A673 (cell line): ENCODE data around the gene GUK1. TPM values are rescaled to one million over a fixed set of nuclear protein-coding genes. Genes with fewer than 3 reads are reported as not detected.
"Not testable (repeated sequence)": the region's sequence is repeated elsewhere in the genome, so short reads cannot be mapped to it uniquely, and the experiment has no call there.

Experiments used
- BruUV-seq: library from RNA; stranded (reverse); fragments of 400-500 nt; replicated peaks from 2 replicates; lab custom pipeline; 2021; lab: Mats Ljungman, UMichigan
- CTCF ChIA-PET: fragments of 300-600 bp; sonication (Branson Sonifier 250); formaldehyde crosslinking; loops from one replicate; lab custom pipeline; 2022; ENCODE audit warnings: antibody characterized with exemption; lab: Charles Lee
- POLR2A ChIA-PET: fragments of 300-600 bp; sonication (Branson Sonifier 250); formaldehyde crosslinking; loops from one replicate; lab custom pipeline; 2022; ENCODE audit warnings: antibody characterized with exemption; ENCODE audit not compliant: low non-redundant PET; lab: Charles Lee
- DNase-seq: peaks from one replicate; pipeline ENCODE4 v3.0.0-alpha.2; 2015; ENCODE audit warnings: low spot score
- H3K27ac ChIP-seq: fragments of 200-600 bp; sonication (generic); 2 replicates; pipeline ENCODE4 v1.5.1; 2016; ENCODE audit warnings: mixed run types, low read depth, mild to moderate bottlenecking, mixed read lengths, antibody characterized with exemption, low read length; ENCODE audit not compliant: poor library complexity, severe bottlenecking
- H3K27me3 ChIP-seq: fragments of 200-600 bp; sonication (generic); replicated peaks from 2 replicates; pipeline ENCODE4 v1.6.1; 2017; ENCODE audit warnings: mixed run types, low read depth, mild to moderate bottlenecking, mixed read lengths, antibody characterized with exemption, low read length; ENCODE audit not compliant: insufficient read depth, poor library complexity
- H3K36me3 ChIP-seq: fragments of 200-600 bp; sonication (generic); 2 replicates; pipeline ENCODE4 v1.6.1; 2016; ENCODE audit warnings: mixed run types, mild to moderate bottlenecking, mixed read lengths, antibody characterized with exemption, low read length; ENCODE audit not compliant: insufficient read depth, poor library complexity, severe bottlenecking
- H3K4me1 ChIP-seq: fragments of 200-600 bp; sonication (generic); 2 replicates; pipeline ENCODE4 v1.6.1; 2017; ENCODE audit warnings: mixed run types, mild to moderate bottlenecking, mixed read lengths, antibody characterized with exemption, low read length; ENCODE audit not compliant: insufficient read depth, poor library complexity, severe bottlenecking
- H3K4me3 ChIP-seq: fragments of 200-600 bp; sonication (generic); 2 replicates; pipeline ENCODE4 v1.5.1; 2016; ENCODE audit warnings: low read depth, mixed run types, mild to moderate bottlenecking, mixed read lengths, low read length; ENCODE audit not compliant: poor library complexity, severe bottlenecking
- H3K9me3 ChIP-seq: fragments of 200-600 bp; sonication (generic); 2 replicates; pipeline ENCODE4 v1.6.1; 2016; ENCODE audit warnings: mixed run types, low read depth, mild to moderate bottlenecking, mixed read lengths, antibody characterized with exemption, low read length; ENCODE audit not compliant: poor library complexity, severe bottlenecking
- CTCF ChIP-seq: fragments of 300-800, 200-600 bp; sonication (generic); conservative IDR thresholded peaks from 2 replicates; pipeline ENCODE4 v1.5.1; 2017; ENCODE audit warnings: low read depth, mild to moderate bottlenecking, antibody characterized with exemption, low read length, moderate library complexity, mixed read lengths
- EZH2 ChIP-seq: fragments of 200-600 bp; sonication (generic); IDR thresholded peaks from 2 replicates; pipeline ENCODE4 v1.6.1; 2017; ENCODE audit warnings: borderline replicate concordance, low read depth, mild to moderate bottlenecking, mixed read lengths, antibody characterized with exemption, low read length; ENCODE audit not compliant: poor library complexity, severe bottlenecking
- intact Hi-C: fragments of 100-400 bp; cut with micrococcal nuclease; formaldehyde crosslinking; loops from one replicate; pipeline ENCODE4 v1.10.0; 2022; ENCODE audit not compliant: unreplicated experiment
- total RNA-seq: library from RNA; stranded (reverse); gene quantifications from 2 replicates; pipeline ENCODE4 v1.2.3, GENCODE V29; 2021

Gene GUK1
- total RNA-seq, 1 experiment from 2014 or later: 130 TPM

GRCh38 chr1:228109073-228109961 is 30.8 kb upstream of the GUK1 start, which contains the start of gene MRPL55:
MRPL55 (minus strand) TSS chr1:228109299; CDS start chr1:228108260, 1,039 bp downstream.
- Histone ChIP-seq H3K27me3 (no peaks in the 10 kb centered on the region), H3K4me1 (peaks cover 5% of the 10 kb centered on the region), H3K27ac (peak within 1 kb of the TSS; percentile 84), H3K9me3 (no peaks in the 10 kb centered on the region), H3K36me3 (peaks cover 9% of the 10 kb centered on the region), H3K4me3 (peak within 1 kb of the TSS; percentile 87)
- TF ChIP-seq EZH2 (no peak), CTCF (peak; percentile 40; the same call in 1 of the 2 replicates)
- DNase-seq: peak; percentile 97
- intact Hi-C loops: loop anchor here (1.0 kb wide), 1 partner anchor 31 kb away; the partner anchor contains the start of gene GUK1
- ChIA-PET POLR2A (no interaction called here), CTCF (interaction anchor here (0.7 kb wide), 1 partner anchor 1121 kb away, joined by 5 read pairs; no protein-coding TSS in a partner anchor)
- no TSS peak for BruUV-seq

GRCh38 chr1:228109962-228110488 is 30.1 kb upstream of the GUK1 start:
- BruUV-seq: no TSS peak
- peak overlapping the region; percentile 87 for H3K4me3 ChIP-seq
- H3K27me3 ChIP-seq: no peaks in the 10 kb centered on the region
- intact Hi-C loops: loop anchor here (1.0 kb wide), 1 partner anchor 30 kb away; the partner anchor contains the start of gene GUK1
- no peak for TF ChIP-seq EZH2
- TF ChIP-seq CTCF: no peak
- peaks cover 5% of the 10 kb centered on the region for H3K4me1 ChIP-seq
- no peak for DNase-seq
- peaks cover 9% of the 10 kb centered on the region for H3K36me3 ChIP-seq
- peak overlapping the region; percentile 84 for H3K27ac ChIP-seq
- POLR2A ChIA-PET: no interaction called here
- H3K9me3 ChIP-seq: no peaks in the 10 kb centered on the region
- CTCF ChIA-PET: interaction anchor here (0.7 kb wide), 1 partner anchor 1120 kb away, joined by 5 read pairs; no protein-coding TSS in a partner anchor

- no peaks in the 10 kb centered on the region for H3K9me3 ChIP-seq
- no peaks in the 10 kb centered on the region for H3K27me3 ChIP-seq
- ChIA-PET POLR2A (no interaction called here), CTCF (no interaction called here)
- no peak for DNase-seq
- H3K4me1 ChIP-seq: peaks cover 5% of the 10 kb centered on the region
- H3K36me3 ChIP-seq: peaks cover 9% of the 10 kb centered on the region
- no peak overlapping the region for H3K4me3 ChIP-seq
- TF ChIP-seq CTCF: no peak
- TF ChIP-seq EZH2: no peak
- intact Hi-C loops: no loop called here
- no peak overlapping the region for H3K27ac ChIP-seq
- no TSS peak for BruUV-seq
Measured at GRCh38 chr1:228110556-228110955, 29.5 kb upstream of the GUK1 start.

GRCh38 chr1:228111315-228111714 is 28.8 kb upstream of the GUK1 start:
- intact Hi-C loops, CTCF ChIA-PET, H3K4me1 ChIP-seq, H3K36me3 ChIP-seq, H3K4me3 ChIP-seq, H3K27ac ChIP-seq, BruUV-seq, POLR2A ChIA-PET, DNase-seq, H3K9me3 ChIP-seq, H3K27me3 ChIP-seq: not testable (repeated sequence)
